ENCODE data around the gene FKBP6.
"Not testable (repeated sequence)": the region's sequence is repeated elsewhere in the genome, so short reads cannot be mapped to it uniquely, and the experiment has no call there.

The FKBP6 gene

GRCh38 chr7:73359746-73360375 is 31.9 kb downstream of the FKBP6 start:
- no peak for DNase-seq

GRCh38 chr7:73360590-73360989 is 32.6 kb downstream of the FKBP6 start:
- not testable (repeated sequence) for DNase-seq

GRCh38 chr7:73363225-73364005 is 35.5 kb downstream of the FKBP6 start:
- no peak for DNase-seq

- DNase-seq, result no peak
Measured at GRCh38 chr7:73364006-73364728, 36.2 kb downstream of the FKBP6 start.

- DNase-seq, result no peak
Measured at GRCh38 chr7:73366127-73366526, 38.2 kb downstream of the FKBP6 start.

- DNase-seq, result no peak
Measured at GRCh38 chr7:73366990-73367389, 39.0 kb downstream of the FKBP6 start.

GRCh38 chr7:73369009-73369408 is 41.0 kb downstream of the FKBP6 start:
- DNase-seq, result no peak

GRCh38 chr7:73369622-73370021 is 41.7 kb downstream of the FKBP6 start:
- DNase-seq, result no peak

- DNase-seq, result no peak
Measured at GRCh38 chr7:73373741-73374140, 45.8 kb downstream of the FKBP6 start.

- DNase-seq, result not testable (repeated sequence)
Measured at GRCh38 chr7:73376262-73376661, 48.3 kb downstream of the FKBP6 start.

- DNase-seq, result no peak
Measured at GRCh38 chr7:73376671-73377412, 48.9 kb downstream of the FKBP6 start.

- not testable (repeated sequence) for DNase-seq
Measured at GRCh38 chr7:73377413-73378200, 49.6 kb downstream of the FKBP6 start.

GRCh38 chr7:73382934-73383503 is 55.1 kb downstream of the FKBP6 start:
- DNase-seq, result no peak

GRCh38 chr7:73387221-73387828 is 59.4 kb downstream of the FKBP6 start:
- no peak for DNase-seq

GRCh38 chr7:73387908-73388414 is 60.0 kb downstream of the FKBP6 start:
- no peak for DNase-seq

- no peak for DNase-seq
Measured at GRCh38 chr7:73391396-73391795, 63.4 kb downstream of the FKBP6 start.

- no peak for DNase-seq
Measured at GRCh38 chr7:73394422-73394821, 66.5 kb downstream of the FKBP6 start.

GRCh38 chr7:73395538-73396503 is 67.9 kb downstream of the FKBP6 start:
- DNase-seq, result no peak

- DNase-seq, result no peak
Measured at GRCh38 chr7:73397521-73398281, 69.7 kb downstream of the FKBP6 start.

Measured in activated naive CD4-positive, alpha-beta T cell treated with Interleukin-2 at 50 U/mL for 16 hours (primary cell).